Fibroblast of lung (primary cell): ENCODE results near the gene CLNK. TPM values are rescaled to one million over a fixed set of nuclear protein-coding genes. Genes with fewer than 3 reads are reported as not detected.

Experiments
- DNase-seq, 2 donors: peaks; one replicate each; pipeline versions ENCODE4 v3.0.0 to v3.0.0-alpha.2; 2010; ENCODE audit warnings: low read depth in 2 of 2
- H2AFZ ChIP-seq: 2 replicates; pipeline ENCODE4 v1.5.1; 2012; ENCODE audit warnings: low read length, control low read depth, inconsistent platforms
- H3K27ac ChIP-seq: 2 replicates; pipeline ENCODE4 v1.5.1; 2011; ENCODE audit warnings: low read length, control low read depth; ENCODE audit not compliant: insufficient read depth
- H3K27me3 ChIP-seq: 2 replicates; pipeline ENCODE4 v1.5.1; 2011; ENCODE audit warnings: mild to moderate bottlenecking, low read length; ENCODE audit not compliant: control insufficient read depth, insufficient read depth
- H3K36me3 ChIP-seq: 2 replicates; pipeline ENCODE4 v1.5.1; 2011; ENCODE audit warnings: low read length; ENCODE audit not compliant: control insufficient read depth, insufficient read depth
- H3K4me1 ChIP-seq: 2 replicates; pipeline ENCODE4 v1.5.1; 2011; ENCODE audit warnings: low read length; ENCODE audit not compliant: control insufficient read depth, insufficient read depth; ENCODE audit errors: extremely low read depth
- H3K4me2 ChIP-seq: 2 replicates; pipeline ENCODE4 v1.5.1; 2011; ENCODE audit warnings: low read length, control low read depth; ENCODE audit not compliant: insufficient read depth; ENCODE audit errors: extremely low read depth
- H3K4me3 ChIP-seq, 4 experiments: fragments of 200-600 bp in 1 of 4; sonication (generic) in 1 of 4; replicated peaks in 1 of 4; 2 replicates each; pipeline ENCODE4 v1.5.1; 2011 to 2016; ENCODE audit warnings: low read length in 4 of 4, low read depth in 3 of 4, mild to moderate bottlenecking in 3 of 4, control low read depth in 2 of 4, inconsistent platforms in 1 of 4, mixed read lengths in 1 of 4; ENCODE audit not compliant: insufficient read depth in 1 of 4; ENCODE audit errors: control extremely low read depth in 1 of 4
- H3K79me2 ChIP-seq: 2 replicates; pipeline ENCODE4 v1.5.1; 2012; ENCODE audit warnings: mild to moderate bottlenecking, low read length, inconsistent platforms; ENCODE audit not compliant: control insufficient read depth, insufficient read depth
- H3K9ac ChIP-seq: 2 replicates; pipeline ENCODE4 v1.5.1; 2011; ENCODE audit warnings: mild to moderate bottlenecking, low read length, control low read depth; ENCODE audit not compliant: insufficient read depth
- H3K9me3 ChIP-seq: 2 replicates; pipeline ENCODE4 v1.5.1; 2012; ENCODE audit warnings: low read depth, low read length; ENCODE audit not compliant: control insufficient read depth, insufficient read depth
- H4K20me1 ChIP-seq: 2 replicates; pipeline ENCODE4 v1.5.1; 2011; ENCODE audit warnings: low read length; ENCODE audit not compliant: control insufficient read depth, insufficient read depth; ENCODE audit errors: extremely low read depth
- EZH2 ChIP-seq: IDR thresholded peaks from 2 replicates; pipeline ENCODE4 v1.5.1; 2012; ENCODE audit warnings: low read length, control low read depth, mild to moderate bottlenecking; ENCODE audit errors: missing control alignments
- polyA plus RNA-seq, 2 donors: library from polyadenylated mRNA; depleted of rRNA in 1 of 2; stranded (reverse) in 1 of 2; unstranded in 1 of 2; fragments of >200 nt; gene quantifications; 2 replicates each; pipeline ENCODE4 v1.2.1, GENCODE V29; 2011 to 2012; ENCODE audit warnings: missing spikeins in 1 of 2
- total RNA-seq: library from RNA; depleted of rRNA; stranded (reverse); fragments of >200 nt; gene quantifications from 2 replicates; pipeline ENCODE4 v1.2.1, GENCODE V29; 2014
- TF ChIP-seq, protein P1 (sequence below), 2 donors: IDR thresholded peaks in 1 of 2; conservative IDR thresholded peaks in 1 of 2; 1 replicate in 1 of 2; 2 replicates in 1 of 2; pipeline ENCODE4 v1.5.1; 2011 to 2012; ENCODE audit warnings: low read length in 2 of 2, control low read depth in 1 of 2, inconsistent platforms in 1 of 2, low read depth in 1 of 2, mild to moderate bottlenecking in 1 of 2

CLNK gene
- total and polyA plus RNA-seq, 2 donors (not counting 1 experiment from before 2014, with no cell fraction given): not detected

DNA sequence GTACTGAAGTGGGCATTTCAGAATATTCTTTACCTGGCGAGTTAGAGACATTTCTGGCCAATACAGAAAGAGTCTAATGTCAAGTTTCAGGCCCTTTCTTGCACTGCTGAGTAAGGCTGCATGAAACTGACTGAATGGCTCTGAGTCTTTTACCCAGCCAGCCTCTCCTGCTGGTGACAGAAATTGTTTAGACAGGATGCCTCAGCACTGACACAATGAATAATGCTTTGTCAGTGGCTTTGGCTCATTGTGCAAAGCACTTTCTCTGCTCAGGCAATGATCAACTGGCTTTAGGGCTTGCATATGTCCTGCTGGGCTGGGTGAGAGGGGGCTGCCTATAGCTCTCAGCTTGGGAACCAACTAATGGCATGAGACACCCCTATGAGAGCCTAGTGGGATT is 45.5 kb downstream of the CLNK start:
- Histone ChIP-seq H3K9me3 (no peaks in the 10 kb centered on the region), H3K36me3 (no peaks in the 10 kb centered on the region), H2AFZ (no peak overlapping the region), H3K27ac (no peak overlapping the region), H3K4me3 (no peak overlapping the region), H4K20me1 (no peaks in the 10 kb centered on the region), H3K27me3 (peaks cover 4% of the 10 kb centered on the region), H3K4me2 (no peak overlapping the region), H3K79me2 (no peaks in the 10 kb centered on the region), H3K4me1 (no peaks in the 10 kb centered on the region), H3K9ac (no peak overlapping the region)
- peak in 1 of 2 donors; percentile 6 for DNase-seq
- TF ChIP-seq, protein P1, sequence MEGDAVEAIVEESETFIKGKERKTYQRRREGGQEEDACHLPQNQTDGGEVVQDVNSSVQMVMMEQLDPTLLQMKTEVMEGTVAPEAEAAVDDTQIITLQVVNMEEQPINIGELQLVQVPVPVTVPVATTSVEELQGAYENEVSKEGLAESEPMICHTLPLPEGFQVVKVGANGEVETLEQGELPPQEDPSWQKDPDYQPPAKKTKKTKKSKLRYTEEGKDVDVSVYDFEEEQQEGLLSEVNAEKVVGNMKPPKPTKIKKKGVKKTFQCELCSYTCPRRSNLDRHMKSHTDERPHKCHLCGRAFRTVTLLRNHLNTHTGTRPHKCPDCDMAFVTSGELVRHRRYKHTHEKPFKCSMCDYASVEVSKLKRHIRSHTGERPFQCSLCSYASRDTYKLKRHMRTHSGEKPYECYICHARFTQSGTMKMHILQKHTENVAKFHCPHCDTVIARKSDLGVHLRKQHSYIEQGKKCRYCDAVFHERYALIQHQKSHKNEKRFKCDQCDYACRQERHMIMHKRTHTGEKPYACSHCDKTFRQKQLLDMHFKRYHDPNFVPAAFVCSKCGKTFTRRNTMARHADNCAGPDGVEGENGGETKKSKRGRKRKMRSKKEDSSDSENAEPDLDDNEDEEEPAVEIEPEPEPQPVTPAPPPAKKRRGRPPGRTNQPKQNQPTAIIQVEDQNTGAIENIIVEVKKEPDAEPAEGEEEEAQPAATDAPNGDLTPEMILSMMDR (conservative IDR thresholded peaks at IDR 0.05 in 1 of 2, IDR thresholded peaks at IDR 0.05 in 1 of 2; ENCODE audit: low read depth in 1 of 2, low read length in 2 of 2): no peak
- TF ChIP-seq EZH2: no peak

DNA sequence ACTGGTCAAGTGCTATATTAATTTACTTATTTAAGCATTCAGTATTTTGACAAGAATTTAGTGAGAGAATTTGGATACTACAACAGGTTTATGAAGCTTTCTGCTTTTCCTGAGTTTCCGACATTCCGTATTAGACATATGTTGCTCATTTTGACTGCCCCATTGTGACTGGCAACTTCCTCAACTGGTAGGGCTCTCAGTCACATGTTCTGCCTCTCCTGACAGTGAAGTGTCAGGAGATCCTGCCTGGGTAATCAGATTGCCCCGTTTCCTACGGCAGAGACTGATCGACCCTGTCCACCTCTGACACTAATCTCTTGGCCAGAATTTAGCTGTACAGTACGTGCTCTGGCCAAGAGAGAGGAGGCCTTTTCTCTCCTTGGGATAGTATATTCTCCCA is 49.5 kb downstream of the CLNK start:
- no peak overlapping the region for H3K9ac ChIP-seq
- H3K36me3 ChIP-seq: no peaks in the 10 kb centered on the region
- no peak overlapping the region for H3K27ac ChIP-seq
- H3K4me3 ChIP-seq: no peak overlapping the region
- H3K9me3 ChIP-seq: no peaks in the 10 kb centered on the region
- peaks cover 10% of the 10 kb centered on the region for H3K27me3 ChIP-seq
- no peak overlapping the region for H3K4me2 ChIP-seq
- H3K4me1 ChIP-seq: no peaks in the 10 kb centered on the region
- DNase-seq: no peak
- no peak overlapping the region for H2AFZ ChIP-seq
- H3K79me2 ChIP-seq: no peaks in the 10 kb centered on the region
- TF ChIP-seq, protein P1 (conservative IDR thresholded peaks at IDR 0.05 in 1 of 2, IDR thresholded peaks at IDR 0.05 in 1 of 2; ENCODE audit: low read depth in 1 of 2, low read length in 2 of 2): no peak
- no peak for TF ChIP-seq EZH2
- H4K20me1 ChIP-seq: no peaks in the 10 kb centered on the region

DNA sequence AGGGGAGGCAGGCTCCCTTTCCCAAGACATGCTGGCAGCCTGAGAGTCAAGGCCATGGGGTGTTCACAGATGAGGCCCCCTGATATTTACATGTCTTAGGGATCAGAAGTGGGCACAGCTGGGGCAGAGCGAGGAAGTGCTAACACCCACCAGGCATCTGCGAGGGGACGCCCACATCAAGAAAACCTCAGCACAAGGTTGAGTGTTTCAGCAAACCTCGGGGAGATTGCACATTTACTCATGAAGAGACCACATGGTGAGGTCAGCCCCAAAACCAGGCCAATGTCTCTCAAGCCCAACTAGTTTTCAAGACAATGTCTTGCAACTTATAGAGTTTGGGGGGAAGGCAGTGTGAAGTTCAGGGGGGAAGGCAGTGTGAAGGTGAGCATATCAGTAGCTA is 55.2 kb downstream of the CLNK start:
- Histone ChIP-seq H3K27me3 (peaks cover 20% of the 10 kb centered on the region), H3K27ac (no peak overlapping the region), H3K9ac (no peak overlapping the region), H3K4me1 (no peaks in the 10 kb centered on the region), H4K20me1 (no peaks in the 10 kb centered on the region), H3K79me2 (no peaks in the 10 kb centered on the region), H3K4me3 (no peak overlapping the region), H3K9me3 (no peaks in the 10 kb centered on the region), H3K4me2 (no peak overlapping the region), H3K36me3 (no peaks in the 10 kb centered on the region), H2AFZ (no peak overlapping the region)
- no peak for DNase-seq
- TF ChIP-seq, protein P1 (conservative IDR thresholded peaks at IDR 0.05 in 1 of 2, IDR thresholded peaks at IDR 0.05 in 1 of 2; ENCODE audit: low read depth in 1 of 2, low read length in 2 of 2): no peak
- TF ChIP-seq EZH2: no peak
